ENCODE data around the gene ZSCAN5A. TPM values are rescaled to one million over a fixed set of nuclear protein-coding genes. Genes with fewer than 3 reads are reported as not detected.
"Not testable (repeated sequence)": the region's sequence is repeated elsewhere in the genome, so short reads cannot be mapped to it uniquely, and the experiment has no call there.

The ZSCAN5A gene
- total and polyA plus RNA-seq, 4 donors = 1.7 to 13.8 (median 9.0) TPM

- H3K4me1 ChIP-seq (ENCODE audit: control insufficient read depth in 1 of 2, insufficient read depth in 2 of 2, low read length in 2 of 2) = no peaks in the 10 kb centered on the region
- H3K4me3 ChIP-seq (ENCODE audit: low read length in 2 of 2) = no peak overlapping the region
- no peak overlapping the region for H3K27ac ChIP-seq (ENCODE audit: low read depth in 1 of 2, low read length in 2 of 2)
- intact Hi-C loops (cut with DNase I) = loop anchor here in 1 of 2 donors (10.0 kb wide), 2 partner anchors 165 to 205 kb away; partner anchors contain the start of gene ZNF444
- H3K9me3 ChIP-seq (ENCODE audit: control insufficient read depth, low read length) = no peaks in the 10 kb centered on the region
- H3K27me3 ChIP-seq (ENCODE audit: control insufficient read depth in 1 of 2, insufficient read depth in 2 of 2, low read length in 1 of 2) = no peaks in the 10 kb centered on the region
- peak; percentile 57 to 87 for DNase-seq
- peaks cover 4 to 5% of the 10 kb centered on the region in 2 donors for H3K36me3 ChIP-seq (ENCODE audit: control insufficient read depth in 1 of 2, insufficient read depth in 2 of 2, low read length in 1 of 2)
- 68 to 75% methylated on average over 11 of the region's 11 CpGs for WGBS, 2 donors
- no peak for ATAC-seq (ENCODE audit: low FRiP score)
These were observed 5.0 kb downstream of the ZSCAN5A start for GRCh38 chr19:56309511-56310185.

GRCh38 chr19:56308792-56309191 is 5.8 kb downstream of the ZSCAN5A start:
- Histone ChIP-seq H3K4me3 (ENCODE audit: low read length in 2 of 2) (no peak overlapping the region), H3K36me3 (ENCODE audit: control insufficient read depth in 1 of 2, insufficient read depth in 2 of 2, low read length in 1 of 2) (peaks cover 4 to 5% of the 10 kb centered on the region in 2 donors), H3K9me3 (ENCODE audit: control insufficient read depth, low read length) (no peaks in the 10 kb centered on the region), H3K27me3 (ENCODE audit: control insufficient read depth in 1 of 2, insufficient read depth in 2 of 2, low read length in 1 of 2) (no peaks in the 10 kb centered on the region), H3K4me1 (ENCODE audit: control insufficient read depth in 1 of 2, insufficient read depth in 2 of 2, low read length in 2 of 2) (no peaks in the 10 kb centered on the region), H3K27ac (ENCODE audit: low read depth in 1 of 2, low read length in 2 of 2) (no peak overlapping the region)
- DNase-seq (no peak), ATAC-seq (ENCODE audit: low FRiP score) (no peak)
- intact Hi-C loops (cut with DNase I) = no loop called here
- WGBS, 2 donors = 93% methylated on average over 7 of the region's 7 CpGs

DNA sequence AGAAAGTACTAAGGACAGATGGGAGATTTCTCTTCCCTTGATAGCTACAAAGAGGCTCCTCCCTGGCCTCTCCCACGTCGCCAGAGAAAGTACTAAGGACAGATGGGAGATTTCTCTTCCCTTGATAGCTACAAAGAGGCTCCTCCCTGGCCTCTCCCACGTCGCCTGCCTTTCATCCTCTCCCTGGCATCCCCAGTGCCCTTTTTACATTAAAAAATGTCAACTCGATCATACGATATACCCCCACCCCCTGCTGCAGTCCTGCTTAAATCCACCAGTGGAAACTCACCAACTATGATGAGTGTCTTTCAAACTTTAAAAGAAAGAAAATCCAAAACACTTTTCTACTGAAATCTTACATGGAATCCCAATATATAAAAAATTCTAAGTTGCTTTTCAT is 7.6 kb downstream of the ZSCAN5A start:
- 88 to 90% methylated on average over 6 of the region's 6 CpGs for WGBS, 2 donors

DNA sequence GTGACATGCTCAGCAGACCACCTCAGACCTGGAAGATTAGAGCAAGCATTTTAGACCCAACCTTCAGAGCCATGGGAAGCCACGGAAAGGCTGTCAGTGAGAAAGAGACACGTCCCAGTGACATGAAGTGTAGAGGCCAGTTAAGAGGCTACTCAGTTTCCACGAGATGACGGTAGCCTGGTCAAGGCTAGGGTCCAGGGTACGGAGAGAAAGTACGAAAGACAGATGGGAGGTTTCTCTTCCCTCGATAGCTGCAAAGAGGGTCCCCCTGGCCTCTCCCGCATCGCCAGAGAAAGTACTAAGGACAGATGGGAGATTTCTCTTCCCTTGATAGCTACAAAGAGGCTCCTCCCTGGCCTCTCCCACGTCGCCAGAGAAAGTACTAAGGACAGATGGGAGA is 8.6 kb downstream of the ZSCAN5A start:
- Histone ChIP-seq H3K27me3 (ENCODE audit: control insufficient read depth in 1 of 2, insufficient read depth in 2 of 2, low read length in 1 of 2) (no peaks in the 10 kb centered on the region), H3K27ac (ENCODE audit: low read depth in 1 of 2, low read length in 2 of 2) (no peak overlapping the region), H3K9me3 (ENCODE audit: control insufficient read depth, low read length) (no peaks in the 10 kb centered on the region), H3K4me1 (ENCODE audit: control insufficient read depth in 1 of 2, insufficient read depth in 2 of 2, low read length in 2 of 2) (no peaks in the 10 kb centered on the region), H3K4me3 (ENCODE audit: low read length in 2 of 2) (no peak overlapping the region), H3K36me3 (ENCODE audit: control insufficient read depth in 1 of 2, insufficient read depth in 2 of 2, low read length in 1 of 2) (peaks cover 4 to 5% of the 10 kb centered on the region in 2 donors)
- DNase-seq = no peak
- intact Hi-C loops (cut with DNase I) = no loop called here
- ATAC-seq (ENCODE audit: low FRiP score) = no peak
- WGBS, 2 donors = 93 to 94% methylated on average over 9 of the region's 11 CpGs

More for the DNA sequence above, 7.6 kb downstream of the ZSCAN5A start:
- H3K4me1 ChIP-seq (ENCODE audit: control insufficient read depth in 1 of 2, insufficient read depth in 2 of 2, low read length in 2 of 2); H3K27me3 ChIP-seq (ENCODE audit: control insufficient read depth in 1 of 2, insufficient read depth in 2 of 2, low read length in 1 of 2); DNase-seq; ATAC-seq (ENCODE audit: low FRiP score); H3K4me3 ChIP-seq (ENCODE audit: low read length in 2 of 2); H3K27ac ChIP-seq (ENCODE audit: low read depth in 1 of 2, low read length in 2 of 2); intact Hi-C loops (cut with DNase I); H3K36me3 ChIP-seq (ENCODE audit: control insufficient read depth in 1 of 2, insufficient read depth in 2 of 2, low read length in 1 of 2); H3K9me3 ChIP-seq (ENCODE audit: control insufficient read depth, low read length): not testable (repeated sequence)

DNA sequence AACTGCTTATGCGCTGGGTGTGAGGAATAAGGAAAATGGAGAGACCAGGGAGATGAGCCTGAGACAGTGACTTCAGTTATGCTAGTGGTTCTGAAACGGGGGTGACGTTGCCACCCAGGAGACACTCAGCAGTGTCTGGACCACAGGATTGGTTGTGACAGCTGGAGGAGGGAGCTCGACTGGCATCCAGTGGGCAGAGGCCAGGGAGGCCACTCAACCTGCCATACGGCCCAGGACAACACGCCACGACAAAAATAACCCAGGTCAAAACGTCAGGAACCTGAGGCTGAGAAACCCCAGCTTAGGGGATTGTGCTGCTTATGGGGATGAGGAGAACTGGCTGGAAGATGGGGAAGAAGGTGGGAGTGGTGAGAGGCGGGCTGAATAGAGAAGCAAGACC is 10.4 kb downstream of the ZSCAN5A start:
- Histone ChIP-seq H3K9me3 (ENCODE audit: control insufficient read depth, low read length) (no peaks in the 10 kb centered on the region), H3K4me1 (ENCODE audit: control insufficient read depth in 1 of 2, insufficient read depth in 2 of 2, low read length in 2 of 2) (no peaks in the 10 kb centered on the region), H3K27ac (ENCODE audit: low read depth in 1 of 2, low read length in 2 of 2) (no peak overlapping the region), H3K27me3 (ENCODE audit: control insufficient read depth in 1 of 2, insufficient read depth in 2 of 2, low read length in 1 of 2) (no peaks in the 10 kb centered on the region), H3K4me3 (ENCODE audit: low read length in 2 of 2) (no peak overlapping the region), H3K36me3 (ENCODE audit: control insufficient read depth in 1 of 2, insufficient read depth in 2 of 2, low read length in 1 of 2) (peaks cover 0 to 3% of the 10 kb centered on the region in 2 donors)
- ATAC-seq (ENCODE audit: low FRiP score) (no peak), DNase-seq (no peak)
- intact Hi-C loops (cut with DNase I) = no loop called here
- 87 to 89% methylated on average over 9 of the region's 9 CpGs for WGBS, 2 donors

DNA sequence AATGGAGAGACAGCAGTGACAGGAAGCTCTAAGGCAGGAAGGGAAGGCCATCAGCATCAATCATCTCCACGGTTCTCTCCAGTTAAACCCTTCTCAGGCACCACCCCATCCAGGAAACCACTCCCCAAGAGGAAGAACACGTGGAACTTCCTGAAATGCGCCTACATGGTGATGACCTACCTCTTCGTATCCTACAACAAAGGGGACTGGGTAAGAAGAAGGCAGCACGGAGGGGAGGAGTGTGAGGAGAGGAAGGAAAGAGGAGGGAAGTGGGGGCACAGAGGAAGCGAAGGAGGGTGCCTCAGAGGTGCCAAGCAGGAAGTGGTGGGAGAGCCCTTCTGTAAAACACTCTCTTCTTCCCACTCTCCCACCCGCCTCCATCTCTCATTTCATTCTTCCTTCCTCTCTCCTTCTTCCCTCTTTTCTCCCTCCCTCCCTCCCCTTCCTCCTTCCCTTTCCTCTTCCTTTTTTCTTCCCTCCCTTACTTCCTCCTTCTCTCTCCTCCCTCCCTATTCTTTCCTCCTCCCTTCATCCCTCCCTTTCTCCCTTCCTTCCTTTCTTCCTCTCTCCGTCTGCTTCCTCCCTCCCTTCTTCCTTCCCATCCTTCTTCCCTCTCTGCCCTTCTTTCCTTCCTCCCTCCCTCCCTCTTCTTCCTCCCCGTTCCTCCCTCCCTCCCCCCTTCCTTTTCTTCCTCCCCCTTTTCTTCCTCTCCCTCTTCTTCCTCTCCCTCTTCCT is 12.6 kb downstream of the ZSCAN5A start:
- Histone ChIP-seq H3K27me3 (ENCODE audit: control insufficient read depth in 1 of 2, insufficient read depth in 2 of 2, low read length in 1 of 2) (no peaks in the 10 kb centered on the region), H3K27ac (ENCODE audit: low read depth in 1 of 2, low read length in 2 of 2) (no peak overlapping the region), H3K4me3 (ENCODE audit: low read length in 2 of 2) (no peak overlapping the region), H3K36me3 (ENCODE audit: control insufficient read depth in 1 of 2, insufficient read depth in 2 of 2, low read length in 1 of 2) (peaks cover 0 to 3% of the 10 kb centered on the region in 2 donors), H3K9me3 (ENCODE audit: control insufficient read depth, low read length) (no peaks in the 10 kb centered on the region), H3K4me1 (ENCODE audit: control insufficient read depth in 1 of 2, insufficient read depth in 2 of 2, low read length in 2 of 2) (no peaks in the 10 kb centered on the region)
- ATAC-seq (ENCODE audit: low FRiP score) (no peak), DNase-seq (no peak)
- 77 to 78% methylated on average over 9 of the region's 9 CpGs for WGBS, 2 donors
- intact Hi-C loops (cut with DNase I) = no loop called here

- peaks cover 0 to 3% of the 10 kb centered on the region in 2 donors for H3K36me3 ChIP-seq (ENCODE audit: control insufficient read depth in 1 of 2, insufficient read depth in 2 of 2, low read length in 1 of 2)
- no peak for DNase-seq
- no peaks in the 10 kb centered on the region for H3K4me1 ChIP-seq (ENCODE audit: control insufficient read depth in 1 of 2, insufficient read depth in 2 of 2, low read length in 2 of 2)
- no peak overlapping the region for H3K4me3 ChIP-seq (ENCODE audit: low read length in 2 of 2)
- H3K27me3 ChIP-seq (ENCODE audit: control insufficient read depth in 1 of 2, insufficient read depth in 2 of 2, low read length in 1 of 2) = no peaks in the 10 kb centered on the region
- ATAC-seq (ENCODE audit: low FRiP score) = no peak
- no peaks in the 10 kb centered on the region for H3K9me3 ChIP-seq (ENCODE audit: control insufficient read depth, low read length)
- intact Hi-C loops (cut with DNase I) = no loop called here
- 86 to 96% methylated on average over 5 of the region's 5 CpGs for WGBS, 2 donors
- no peak overlapping the region for H3K27ac ChIP-seq (ENCODE audit: low read depth in 1 of 2, low read length in 2 of 2)
These were observed 13.5 kb downstream of the ZSCAN5A start for GRCh38 chr19:56301155-56301554.

DNA sequence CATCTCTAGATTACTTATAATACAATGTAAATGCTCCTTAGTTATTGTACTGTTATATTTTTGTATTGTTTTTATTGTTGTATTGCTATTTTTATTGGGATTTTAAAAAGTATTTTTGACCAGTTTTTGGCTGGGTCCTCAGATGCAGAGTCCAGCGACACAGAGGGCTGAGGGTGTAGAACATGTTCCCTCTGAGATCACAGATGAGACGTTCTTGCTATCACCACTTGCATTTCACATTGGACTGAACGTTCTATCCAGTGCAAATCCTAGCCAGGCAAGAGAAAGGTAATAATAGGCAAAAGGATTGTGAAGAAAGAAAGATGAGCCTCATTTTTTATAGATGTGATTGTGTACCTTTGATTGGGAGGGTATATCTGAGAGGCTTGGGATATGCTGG is 15.0 kb downstream of the ZSCAN5A start:
- Histone ChIP-seq H3K4me3 (ENCODE audit: low read length in 2 of 2) (no peak overlapping the region), H3K4me1 (ENCODE audit: control insufficient read depth in 1 of 2, insufficient read depth in 2 of 2, low read length in 2 of 2) (no peaks in the 10 kb centered on the region), H3K27me3 (ENCODE audit: control insufficient read depth in 1 of 2, insufficient read depth in 2 of 2, low read length in 1 of 2) (no peaks in the 10 kb centered on the region), H3K27ac (ENCODE audit: low read depth in 1 of 2, low read length in 2 of 2) (no peak overlapping the region), H3K36me3 (ENCODE audit: control insufficient read depth in 1 of 2, insufficient read depth in 2 of 2, low read length in 1 of 2) (no peaks in the 10 kb centered on the region), H3K9me3 (ENCODE audit: control insufficient read depth, low read length) (no peaks in the 10 kb centered on the region)
- ATAC-seq (ENCODE audit: low FRiP score) (no peak), DNase-seq (no peak)
- intact Hi-C loops (cut with DNase I) = no loop called here
- 86 to 92% methylated on average over 3 of the region's 3 CpGs for WGBS, 2 donors

GRCh38 chr19:56297010-56297409 is 17.6 kb downstream of the ZSCAN5A start:
- Histone ChIP-seq H3K36me3 (ENCODE audit: control insufficient read depth in 1 of 2, insufficient read depth in 2 of 2, low read length in 1 of 2) (no peaks in the 10 kb centered on the region), H3K27ac (ENCODE audit: low read depth in 1 of 2, low read length in 2 of 2) (no peak overlapping the region), H3K9me3 (ENCODE audit: control insufficient read depth, low read length) (no peaks in the 10 kb centered on the region), H3K4me1 (ENCODE audit: control insufficient read depth in 1 of 2, insufficient read depth in 2 of 2, low read length in 2 of 2) (no peaks in the 10 kb centered on the region), H3K4me3 (ENCODE audit: low read length in 2 of 2) (no peak overlapping the region), H3K27me3 (ENCODE audit: control insufficient read depth in 1 of 2, insufficient read depth in 2 of 2, low read length in 1 of 2) (no peaks in the 10 kb centered on the region)
- 93 to 96% methylated on average over 3 of the region's 3 CpGs for WGBS, 2 donors
- DNase-seq (no peak), ATAC-seq (ENCODE audit: low FRiP score) (no peak)
- intact Hi-C loops (cut with DNase I) = no loop called here

Measured in aorta (tissue), 5 donors.